Stimulated activated CD8-positive, alpha-beta memory T cell treated with anti-CD3 and anti-CD28 coated beads, Interleukin-15, amount 100 ng/mL, for 1 hour (primary cell): ENCODE results near the gene BRPF1.
A peak's percentile ranks its signal among the peaks of the same experiment; 100 is the strongest.

ENCODE experiments used
- DNase-seq: peaks from one replicate; pipeline ENCODE4 v3.0.0-alpha.2; 2020; ENCODE audit warnings: low read depth

BRPF1 gene

GRCh38 chr3:9732080-9732739, 675 bp downstream of the BRPF1 start:
- DNase-seq, result no peak

GRCh38 chr3:9732740-9733115, 1.2 kb downstream of the BRPF1 start:
- DNase-seq, result no peak

- no peak for DNase-seq
Measured at GRCh38 chr3:9736831-9737230, 5.3 kb downstream of the BRPF1 start.

- no peak for DNase-seq
Measured at GRCh38 chr3:9739181-9739580, 7.6 kb downstream of the BRPF1 start.

GRCh38 chr3:9742560-9742959, 11.0 kb downstream of the BRPF1 start:
- DNase-seq, result no peak

- DNase-seq, result no peak
Measured at GRCh38 chr3:9743548-9743947, 12.0 kb downstream of the BRPF1 start.

GRCh38 chr3:9744162-9744561, 12.6 kb downstream of the BRPF1 start:
- no peak for DNase-seq

GRCh38 chr3:9745521-9745920, 14.0 kb downstream of the BRPF1 start:
- no peak for DNase-seq

- DNase-seq, result no peak
Measured at GRCh38 chr3:9746330-9746729, 14.8 kb downstream of the BRPF1 start.

- no peak for DNase-seq
Measured at GRCh38 chr3:9747267-9747666, 15.7 kb downstream of the BRPF1 start.

- no peak for DNase-seq
Measured at GRCh38 chr3:9748031-9748430, 16.5 kb downstream of the BRPF1 start.

- no peak for DNase-seq
Measured at GRCh38 chr3:9749296-9749644, 17.7 kb downstream of the BRPF1 start.

GRCh38 chr3:9749645-9750555, 18.4 kb downstream of the BRPF1 start, which contains the start of gene OGG1:
Gene OGG1, plus strand, starts transcription at chr3:9749952. Its CDS starts 335 bp downstream, at chr3:9750287.
- peak; percentile 87 for DNase-seq

GRCh38 chr3:9750556-9751411, 19.2 kb downstream of the BRPF1 start:
- no peak for DNase-seq

- DNase-seq, result no peak
Measured at GRCh38 chr3:9754678-9755077, 23.1 kb downstream of the BRPF1 start.

- no peak for DNase-seq
Measured at GRCh38 chr3:9757427-9757826, 25.9 kb downstream of the BRPF1 start.

- DNase-seq, result no peak
Measured at GRCh38 chr3:9760779-9761505, 29.4 kb downstream of the BRPF1 start.

- no peak for DNase-seq
Measured at GRCh38 chr3:9761919-9762318, 30.4 kb downstream of the BRPF1 start.

- DNase-seq, result no peak
Measured at GRCh38 chr3:9762871-9763270, 31.3 kb downstream of the BRPF1 start.

GRCh38 chr3:9765865-9766264, 34.3 kb downstream of the BRPF1 start:
- DNase-seq, result no peak

GRCh38 chr3:9767418-9767817, 35.9 kb downstream of the BRPF1 start:
- DNase-seq, result no peak
